HepG2 (cell line): ENCODE data around the gene SVOPL. TPM values are rescaled to one million over a fixed set of nuclear protein-coding genes. Genes with fewer than 3 reads are reported as not detected.
A peak's percentile ranks its signal among the peaks of the same experiment; 100 is the strongest.

Source experiments
- ATAC-seq: fragments of 200-7000 bp; cut with Tn5 transposase; 3 replicates; pipeline ENCODE4 v1.9.1; 2020; ENCODE audit warnings: mild to moderate bottlenecking, moderate library complexity
- BruUV-seq: library from RNA; stranded (reverse); fragments of 400-500 nt; replicated peaks from 2 replicates; lab custom pipeline; 2021; lab: Mats Ljungman, UMichigan
- CTCF ChIA-PET: fragments of 300-600 bp; formaldehyde crosslinking; extraction: SDS; loops from one replicate; lab custom pipeline; 2021; ENCODE audit warnings: low total read pairs, inconsistent platforms, low intra/inter-chr PET ratio; lab: Yijun Ruan, JAX
- POLR2A ChIA-PET: fragments of 350-600 bp; sonication (Branson Sonifier 250); formaldehyde crosslinking; loops from one replicate; lab custom pipeline; 2020; ENCODE audit warnings: antibody characterized with exemption, inconsistent platforms; lab: Yijun Ruan, JAX
- DNase-seq: peaks from one replicate; pipeline ENCODE4 v3.0.0-alpha.2; 2015; ENCODE audit warnings: low spot score
- FAIRE-seq: peaks from 3 replicates; lab custom pipeline; 2011; peaks lifted over from hg19 to GRCh38; lab: Jason Lieb, UNC
- H2AFZ ChIP-seq: one replicate; pipeline ENCODE4 v1.6.1; 2011; ENCODE audit warnings: low read length, inconsistent platforms
- H3K27ac ChIP-seq: fragments of 300-600 bp; 3 replicates; pipeline ENCODE4 v1.8.0; 2011; ENCODE audit warnings: mixed run types, mild to moderate bottlenecking, mixed read lengths, low read length, inconsistent platforms; ENCODE audit not compliant: insufficient read depth; ENCODE audit errors: extremely low read length
- H3K27me3 ChIP-seq, 2 experiments: fragments of 200-600 bp in 1 of 2; 2 replicates in 1 of 2; 3 replicates in 1 of 2; pipeline versions ENCODE4 v1.6.0 to v1.8.0; 2011; ENCODE audit warnings: low read length in 2 of 2, mild to moderate bottlenecking in 2 of 2, moderate library complexity in 2 of 2, inconsistent platforms in 1 of 2; ENCODE audit not compliant: insufficient read depth in 2 of 2, control insufficient read depth in 1 of 2
- H3K36me3 ChIP-seq, 2 experiments: fragments of 200-600 bp in 1 of 2; replicated peaks in 1 of 2; 2 replicates in 1 of 2; 3 replicates in 1 of 2; pipeline versions ENCODE4 v1.5.1 to v1.8.0; 2011; ENCODE audit warnings: low read length in 2 of 2, inconsistent platforms in 1 of 2; ENCODE audit not compliant: insufficient read depth in 2 of 2, control insufficient read depth in 1 of 2
- H3K4me1 ChIP-seq: 2 replicates; pipeline ENCODE4 v1.5.1; 2012; ENCODE audit warnings: low read length, inconsistent platforms; ENCODE audit not compliant: insufficient read depth
- H3K4me2 ChIP-seq: 2 replicates; pipeline ENCODE4 v1.6.0; 2011; ENCODE audit warnings: low read depth, low read length, inconsistent platforms
- H3K4me3 ChIP-seq, 3 experiments: fragments of 200-600 bp in 1 of 3; sonication (generic), shearing (Covaris generic) in 1 of 3; replicated peaks in 1 of 3; 2 replicates each; pipeline ENCODE4 v1.5.1; 2011 to 2016; ENCODE audit warnings: low read length in 3 of 3, inconsistent platforms in 2 of 3, low read depth in 2 of 3, mild to moderate bottlenecking in 2 of 3, control low read depth in 1 of 3, mixed read lengths in 1 of 3; ENCODE audit not compliant: insufficient read depth in 1 of 3
- H3K79me2 ChIP-seq: one replicate; pipeline ENCODE4 v1.6.1; 2011; ENCODE audit warnings: low read length, inconsistent platforms; ENCODE audit not compliant: insufficient read depth
- H3K9ac ChIP-seq: 2 replicates; pipeline ENCODE4 v1.6.0; 2011; ENCODE audit warnings: mild to moderate bottlenecking, low read depth, low read length, inconsistent platforms; ENCODE audit not compliant: insufficient read depth
- H3K9me3 ChIP-seq: 2 replicates; pipeline ENCODE4 v1.5.1; 2012; ENCODE audit warnings: mild to moderate bottlenecking, low read length
- H4K20me1 ChIP-seq: 2 replicates; pipeline ENCODE4 v1.6.0; 2011; ENCODE audit warnings: inconsistent platforms, mild to moderate bottlenecking, low read length, moderate library complexity; ENCODE audit not compliant: insufficient read depth
- AGO1 ChIP-seq: fragments of 200-400 bp; formaldehyde crosslinking; IDR thresholded peaks from 2 replicates; pipeline ENCODE4 v1.6.1; 2017; ENCODE audit warnings: mild to moderate bottlenecking, low read depth, low read length, moderate library complexity; ENCODE audit not compliant: poor library complexity, severe bottlenecking
- ATAD3A ChIP-seq: sonication (generic); formaldehyde crosslinking; IDR thresholded peaks from 2 replicates; pipeline ENCODE4 v1.4.0; 2020; ENCODE audit warnings: missing genetic modification reagents
- ATF7-NPFF ChIP-seq: sonication (generic); formaldehyde crosslinking; IDR thresholded peaks from 2 replicates; pipeline ENCODE4 v1.8.1; 2023; ENCODE audit warnings: mild to moderate bottlenecking, low read depth, missing genetic modification reagents, moderate library complexity
- MBNL3 ChIP-seq: fragments of 250-450 bp; sonication (Bioruptor Pico); conservative IDR thresholded peaks from 2 replicates; pipeline ENCODE4 v1.8.0; 2022; ENCODE audit warnings: mild to moderate bottlenecking, inconsistent platforms
- NR0B2 ChIP-seq: sonication (generic); formaldehyde crosslinking; IDR thresholded peaks from 2 replicates; pipeline ENCODE4 v1.4.0; 2020; ENCODE audit warnings: mild to moderate bottlenecking, missing genetic modification reagents
- POLR2AphosphoS5 ChIP-seq: IDR thresholded peaks from 2 replicates; pipeline ENCODE4 v1.6.1; 2012; ENCODE audit warnings: low read depth, low read length
- RBM22 ChIP-seq: fragments of 200-400 bp; formaldehyde crosslinking; optimal IDR thresholded peaks from 2 replicates; pipeline ENCODE3; 2017; ENCODE audit warnings: mild to moderate bottlenecking, low read length, moderate library complexity
- SATB2 ChIP-seq: sonication (generic); formaldehyde crosslinking; IDR thresholded peaks from 2 replicates; pipeline ENCODE4 v1.5.0; 2020; ENCODE audit warnings: missing genetic modification reagents
- SCMH1 ChIP-seq: sonication (generic); formaldehyde crosslinking; IDR thresholded peaks from 2 replicates; pipeline ENCODE4 v1.9.0; 2021; ENCODE audit warnings: missing genetic modification reagents, mild to moderate bottlenecking, borderline replicate concordance
- SP4 ChIP-seq: sonication (generic); formaldehyde crosslinking; IDR thresholded peaks from 2 replicates; pipeline ENCODE4 v1.8.1; 2023; ENCODE audit warnings: mild to moderate bottlenecking, missing genetic modification reagents
- TEAD3 ChIP-seq: optimal IDR thresholded peaks from 2 replicates; pipeline ENCODE3; 2016; ENCODE audit warnings: borderline replicate concordance
- YEATS4 ChIP-seq: sonication (generic); formaldehyde crosslinking; IDR thresholded peaks from 2 replicates; pipeline ENCODE4 v1.4.0; 2020; ENCODE audit warnings: missing genetic modification reagents, borderline replicate concordance
- ZNF512 ChIP-seq: sonication (generic); formaldehyde crosslinking; IDR thresholded peaks from 2 replicates; pipeline ENCODE4 v1.4.0; 2020; ENCODE audit warnings: mild to moderate bottlenecking, missing genetic modification reagents
- ZNF556 ChIP-seq: sonication (generic); formaldehyde crosslinking; IDR thresholded peaks from 2 replicates; pipeline ENCODE4 v1.4.0; 2020; ENCODE audit warnings: mild to moderate bottlenecking, missing genetic modification reagents, borderline replicate concordance
- ZNF605 ChIP-seq: sonication (generic); formaldehyde crosslinking; IDR thresholded peaks from 2 replicates; pipeline ENCODE4 v1.8.0; 2022; ENCODE audit warnings: mild to moderate bottlenecking, missing genetic modification reagents
- WGBS: methylation state at CpG from one replicate; pipeline ENCODE4 v1.1.6; 2017; ENCODE audit warnings: low lambda C conversion rate; 5-methylcytosine and 5-hydroxymethylcytosine counted together
- in situ Hi-C: cut with HindIII; loops from 2 replicates; pipeline ENCODE4 v1.10.0; 2017; ENCODE audit warnings: low pct_unique_long_range_greater_than_20kb; ENCODE audit not compliant: extremely low pct_ligation_motif_present
- intact Hi-C: fragments of 100-400 bp; cut with micrococcal nuclease; formaldehyde crosslinking; loops from one replicate; pipeline ENCODE4 v1.10.0; 2022; ENCODE audit not compliant: unreplicated experiment
- polyA plus RNA-seq, 8 experiments: library from polyadenylated mRNA; depleted of rRNA in 3 of 8; stranded (reverse) in 7 of 8; unstranded in 1 of 8; fragments of >200 nt; fragmentation: Illumina TruSeq in 4 of 8; extraction: Trizol in 4 of 8; gene quantifications; 2 replicates each; pipeline versions ENCODE4 v1.2.1 to v1.2.3, GENCODE V29; 2011 to 2016; ENCODE audit warnings: low read depth in 4 of 8, missing spikeins in 1 of 8, mixed read lengths in 1 of 8; ENCODE audit not compliant: insufficient read depth in 1 of 8
- total RNA-seq, 5 experiments: library from RNA; depleted of rRNA; stranded (reverse); fragments of >200 nt; fragmentation: Illumina TruSeq; extraction: Trizol; gene quantifications; 2 replicates each; pipeline ENCODE4 v1.2.3, GENCODE V29; 2016; ENCODE audit warnings: low read depth in 1 of 5

The SVOPL gene
- total and polyA plus RNA-seq, 2 of the 13 experiments (the other 11 are each of a cell fraction or from before 2014, with no cell fraction given) = not detected

GRCh38 chr7:138546829-138547228 lies 154.3 kb downstream of the SVOPL start (continued):
- no peak for TF ChIP-seq SCMH1
- TF ChIP-seq SP4 (CRISPR knock-in tag) = no peak
- no peak for TF ChIP-seq YEATS4 (CRISPR knock-in tag)
- no peak for TF ChIP-seq NR0B2 (CRISPR knock-in tag)
- TF ChIP-seq AGO1 = no peak
- no peak for TF ChIP-seq ZNF605
- TF ChIP-seq ATAD3A (CRISPR knock-in tag) = no peak
- no peak for TF ChIP-seq MBNL3 (CRISPR knock-in tag)
- TF ChIP-seq SATB2 (CRISPR knock-in tag) = no peak

GRCh38 chr7:138546064-138546619 lies 155.0 kb downstream of the SVOPL start:
- Histone ChIP-seq H3K27ac (no peak overlapping the region), H3K36me3 (peaks cover 21 to 86% of the 10 kb centered on the region in 2 experiments), H3K4me2 (no peak overlapping the region), H3K9ac (no peak overlapping the region)
- no TSS peak for BruUV-seq
- no peak for DNase-seq
- in situ Hi-C loops = no loop called here
- TF ChIP-seq RBM22 (peak; percentile 95), TEAD3 (CRISPR knock-in tag) (no peak), ZNF512 (no peak), ZNF556 (CRISPR knock-in tag) (no peak), ATF7-NPFF (CRISPR knock-in tag) (no peak), POLR2AphosphoS5 (no peak)
- TF ChIP-seq, all 625 proteins: peak for 1
- Histone ChIP-seq H3K9me3 (no peaks in the 10 kb centered on the region), H3K4me1 (0 out of 2 replicates have a peak, but pooled peaks cover 9% of the 10 kb centered on the region), H3K27me3 (no peaks in the 10 kb centered on the region), H2AFZ (no peak overlapping the region), H3K4me3 (no peak overlapping the region), H4K20me1 (no peaks in the 10 kb centered on the region; the same call in none of the 2 replicates), H3K79me2 (peaks cover 36% of the 10 kb centered on the region)
- ChIA-PET CTCF (no interaction called here), POLR2A (no interaction called here)
- intact Hi-C loops = no loop called here
- FAIRE-seq = no peak
- 96% methylated on average over 5 of the region's 5 CpGs for WGBS
- ATAC-seq = no peak
